ENCODE measurements around the gene CFAP221. TPM values are rescaled to one million over a fixed set of nuclear protein-coding genes. Genes with fewer than 3 reads are reported as not detected.

The CFAP221 gene
- total and polyA plus RNA-seq, 2 experiments from 2014 or later = 0.16 TPM; not detected in 1

DNA sequence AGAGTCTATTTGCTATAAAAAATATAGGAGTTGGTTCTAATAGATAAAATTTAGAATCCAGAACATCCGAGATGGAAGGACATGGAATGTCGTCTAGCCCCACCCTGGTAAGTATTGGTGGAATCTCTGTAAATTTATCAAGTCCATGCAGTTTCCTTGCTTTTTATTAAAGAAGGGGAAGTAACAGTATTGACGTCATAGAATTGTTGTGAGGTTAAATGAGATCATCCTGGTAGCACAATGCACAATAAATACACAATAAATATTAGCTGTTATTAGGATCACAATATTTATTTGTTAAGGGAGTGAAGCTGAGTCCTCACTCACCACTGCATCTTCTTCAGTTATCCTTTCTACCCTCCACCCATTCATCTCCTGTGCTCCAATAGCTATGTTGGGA lies 118.0 kb downstream of the CFAP221 start:
- no peaks in the 10 kb centered on the region for H3K9me3 ChIP-seq (ENCODE audit: low read depth)
- in situ Hi-C loops (cut with MboI) = no loop called here

DNA sequence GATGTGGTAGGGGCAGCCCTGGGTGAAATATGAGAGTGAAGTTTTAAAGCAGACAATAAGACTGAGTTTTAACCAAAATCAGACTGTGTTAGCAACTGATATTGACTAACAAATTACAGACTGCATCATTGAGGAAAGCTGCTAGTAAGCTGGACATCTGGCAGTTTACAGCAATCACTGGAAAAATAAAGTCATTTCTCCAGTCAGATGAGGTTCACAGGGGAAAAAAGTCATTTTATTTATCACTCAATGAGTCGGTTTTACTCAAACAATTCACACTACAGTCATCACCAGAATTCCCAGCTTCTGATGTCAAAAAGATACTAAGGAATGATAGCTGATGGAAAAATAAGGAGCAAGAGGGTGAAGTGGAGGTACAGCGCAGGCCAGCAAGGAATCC lies 124.3 kb downstream of the CFAP221 start:
- WGBS, 2 experiments (ENCODE audit: low coverage in 1 of 2, low lambda C conversion rate in 2 of 2, missing lambda C conversion rate in 2 of 2) = 45 to 48% methylated on average over 2 of the region's 2 CpGs
- Histone ChIP-seq H4K20me1 (ENCODE audit: insufficient read depth) (no peaks in the 10 kb centered on the region), H3K4me3 (no peak overlapping the region), H3K27ac (no peak overlapping the region), H3K4me2 (ENCODE audit: unreplicated experiment) (no peak overlapping the region), H3K79me2 (ENCODE audit: insufficient read depth) (no peaks in the 10 kb centered on the region), H3K36me3 (ENCODE audit: low read depth) (no peaks in the 10 kb centered on the region), H3F3A (ENCODE audit: insufficient read depth) (no peaks in the 10 kb centered on the region), H2AFZ (no peak overlapping the region), H3K9me3 (ENCODE audit: low read depth) (no peaks in the 10 kb centered on the region), H3K4me1 (ENCODE audit: insufficient read depth) (no peaks in the 10 kb centered on the region), H3K9ac (no peak overlapping the region), H3K9me2 (ENCODE audit: insufficient read depth) (no peaks in the 10 kb centered on the region), H3K27me3 (replicated peaks; ENCODE audit: insufficient read depth) (peaks cover 20% of the 10 kb centered on the region; the same call in 1 of the 2 replicates)
- peak; percentile 17 for DNase-seq
- TF ChIP-seq EZH2 (IDR thresholded peaks at IDR 0.05; ENCODE audit: insufficient read depth, poor library complexity, severe bottlenecking) (no peak), EZH2phosphoT487 (IDR thresholded peaks at IDR 0.05; ENCODE audit: insufficient read depth, low read depth) (no peak)
- in situ Hi-C loops (cut with MboI) = no loop called here

More for the DNA sequence above, 118.0 kb downstream of the CFAP221 start:
- no peak overlapping the region for H3K4me2 ChIP-seq (ENCODE audit: unreplicated experiment)
- H3K27ac ChIP-seq = no peak overlapping the region
- H3K4me1 ChIP-seq (ENCODE audit: insufficient read depth) = no peaks in the 10 kb centered on the region
- H3K79me2 ChIP-seq (ENCODE audit: insufficient read depth) = no peaks in the 10 kb centered on the region
- no peak overlapping the region for H3K4me3 ChIP-seq
- peaks cover 14% of the 10 kb centered on the region; the same call in 1 of the 2 replicates for H3K27me3 ChIP-seq (replicated peaks; ENCODE audit: insufficient read depth)
- no peaks in the 10 kb centered on the region for H3K9me2 ChIP-seq (ENCODE audit: insufficient read depth)
- H4K20me1 ChIP-seq (ENCODE audit: insufficient read depth) = no peaks in the 10 kb centered on the region
- no peaks in the 10 kb centered on the region for H3F3A ChIP-seq (ENCODE audit: insufficient read depth)
- 61 to 68% methylated on average over 3 of the region's 3 CpGs for WGBS, 2 experiments (ENCODE audit: low coverage in 1 of 2, low lambda C conversion rate in 2 of 2, missing lambda C conversion rate in 2 of 2)
- no peak for TF ChIP-seq EZH2phosphoT487 (IDR thresholded peaks at IDR 0.05; ENCODE audit: insufficient read depth, low read depth)
- TF ChIP-seq EZH2 (IDR thresholded peaks at IDR 0.05; ENCODE audit: insufficient read depth, poor library complexity, severe bottlenecking) = no peak
- no peaks in the 10 kb centered on the region for H3K36me3 ChIP-seq (ENCODE audit: low read depth)
- no peak overlapping the region for H2AFZ ChIP-seq
- DNase-seq = no peak
- no peak overlapping the region for H3K9ac ChIP-seq

DNA sequence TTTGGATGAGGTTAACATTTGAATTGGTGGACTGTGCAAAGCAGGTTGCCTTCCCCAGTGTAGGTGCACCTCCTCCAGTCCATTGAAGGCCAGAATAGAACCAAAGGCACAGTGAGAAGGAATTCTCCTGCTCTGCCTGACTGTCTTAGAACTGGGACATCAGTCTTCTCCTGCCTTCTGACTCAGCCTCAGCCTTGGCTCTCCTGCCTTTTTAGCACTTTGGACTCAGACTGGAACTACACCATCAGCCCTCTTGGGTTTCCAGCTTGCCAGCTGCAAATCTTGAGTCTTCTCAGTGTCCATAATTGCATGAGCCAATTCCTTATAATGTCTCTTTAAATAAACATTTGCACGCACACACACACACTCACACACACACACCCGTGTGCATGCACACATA lies 126.8 kb downstream of the CFAP221 start:
- no peaks in the 10 kb centered on the region for H3F3A ChIP-seq (ENCODE audit: insufficient read depth)
- H2AFZ ChIP-seq = no peak overlapping the region
- H3K4me1 ChIP-seq (ENCODE audit: insufficient read depth) = no peaks in the 10 kb centered on the region
- peak; percentile 24 for DNase-seq
- no peak overlapping the region for H3K4me3 ChIP-seq
- H3K9ac ChIP-seq = no peak overlapping the region
- in situ Hi-C loops (cut with MboI) = no loop called here
- no peaks in the 10 kb centered on the region for H4K20me1 ChIP-seq (ENCODE audit: insufficient read depth)
- 5 to 12% methylated on average over 2 of the region's 2 CpGs for WGBS, 2 experiments (ENCODE audit: low coverage in 1 of 2, low lambda C conversion rate in 2 of 2, missing lambda C conversion rate in 2 of 2)
- TF ChIP-seq EZH2 (IDR thresholded peaks at IDR 0.05; ENCODE audit: insufficient read depth, poor library complexity, severe bottlenecking) = no peak
- no peak for TF ChIP-seq EZH2phosphoT487 (IDR thresholded peaks at IDR 0.05; ENCODE audit: insufficient read depth, low read depth)
- no peaks in the 10 kb centered on the region for H3K9me3 ChIP-seq (ENCODE audit: low read depth)
- no peaks in the 10 kb centered on the region for H3K36me3 ChIP-seq (ENCODE audit: low read depth)
- no peaks in the 10 kb centered on the region for H3K9me2 ChIP-seq (ENCODE audit: insufficient read depth)
- H3K27ac ChIP-seq = no peak overlapping the region
- no peaks in the 10 kb centered on the region for H3K79me2 ChIP-seq (ENCODE audit: insufficient read depth)
- no peak overlapping the region for H3K4me2 ChIP-seq (ENCODE audit: unreplicated experiment)
- H3K27me3 ChIP-seq (replicated peaks; ENCODE audit: insufficient read depth) = peaks cover 13% of the 10 kb centered on the region

DNA sequence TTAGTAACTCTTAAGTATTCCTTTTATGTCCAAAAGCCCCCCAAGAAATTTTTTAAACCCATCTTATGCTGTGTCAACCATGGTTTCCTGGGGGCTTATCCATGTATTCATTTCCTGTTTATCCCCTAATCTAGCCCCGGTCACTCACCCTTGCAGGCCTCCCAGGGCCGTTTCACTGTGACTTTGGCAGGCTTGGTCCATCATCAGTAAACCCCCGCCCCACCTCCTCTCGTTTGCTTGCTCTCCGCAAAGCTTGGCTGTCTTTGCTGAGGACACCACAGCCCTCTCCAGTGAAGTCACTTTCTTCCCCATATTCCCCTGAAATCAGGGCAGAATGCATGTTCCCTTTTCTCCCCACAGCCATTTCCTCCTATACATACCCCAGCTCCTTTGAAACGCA lies 127.5 kb downstream of the CFAP221 start:
- Histone ChIP-seq H3K4me1 (ENCODE audit: insufficient read depth) (no peaks in the 10 kb centered on the region), H3K36me3 (ENCODE audit: low read depth) (no peaks in the 10 kb centered on the region), H3F3A (ENCODE audit: insufficient read depth) (no peaks in the 10 kb centered on the region), H3K27ac (no peak overlapping the region), H3K9me2 (ENCODE audit: insufficient read depth) (no peaks in the 10 kb centered on the region), H3K9me3 (ENCODE audit: low read depth) (no peaks in the 10 kb centered on the region), H3K4me3 (no peak overlapping the region), H3K4me2 (ENCODE audit: unreplicated experiment) (no peak overlapping the region), H3K79me2 (ENCODE audit: insufficient read depth) (no peaks in the 10 kb centered on the region), H2AFZ (no peak overlapping the region), H3K27me3 (replicated peaks; ENCODE audit: insufficient read depth) (peaks cover 9% of the 10 kb centered on the region; the same call in 1 of the 2 replicates), H4K20me1 (ENCODE audit: insufficient read depth) (no peaks in the 10 kb centered on the region), H3K9ac (no peak overlapping the region)
- WGBS, 2 experiments (ENCODE audit: low coverage in 1 of 2, low lambda C conversion rate in 2 of 2, missing lambda C conversion rate in 2 of 2) = 36 to 37% methylated on average over 6 of the region's 6 CpGs
- no peak for DNase-seq
- TF ChIP-seq EZH2 (IDR thresholded peaks at IDR 0.05; ENCODE audit: insufficient read depth, poor library complexity, severe bottlenecking) (no peak), EZH2phosphoT487 (IDR thresholded peaks at IDR 0.05; ENCODE audit: insufficient read depth, low read depth) (no peak)
- in situ Hi-C loops (cut with MboI) = no loop called here

All from GM23248 (cell line).